HEK293T (cell line): ENCODE results near the gene CFAP58.
A peak's percentile ranks its signal among the peaks of the same experiment; 100 is the strongest.

Source experiments
- CTCF ChIA-PET: fragments of 350-600 bp; formaldehyde crosslinking; extraction: SDS; loops from one replicate; lab custom pipeline; 2021; ENCODE audit warnings: antibody characterized with exemption, inconsistent platforms; lab: Yijun Ruan, JAX
- POLR2A ChIA-PET: fragments of 350-600 bp; formaldehyde crosslinking; extraction: SDS; loops from one replicate; lab custom pipeline; 2020; ENCODE audit warnings: antibody characterized with exemption, inconsistent platforms; lab: Yijun Ruan, JAX
- DNase-seq: peaks from one replicate; pipeline ENCODE4 v3.0.0; 2012; ENCODE audit warnings: mixed read lengths; ENCODE audit errors: extremely low spot score
- ARNT ChIP-seq: fragments of 450-650 bp; IDR thresholded peaks from 2 replicates; pipeline ENCODE4 v1.6.1; 2017; ENCODE audit warnings: mild to moderate bottlenecking
- BHLHE40 ChIP-seq: fragments of 450-650 bp; IDR thresholded peaks from 2 replicates; pipeline ENCODE4 v1.6.1; 2016; ENCODE audit warnings: mild to moderate bottlenecking, moderate library complexity, borderline replicate concordance
- CTBP1 ChIP-seq: fragments of 450-650 bp; IDR thresholded peaks from 2 replicates; pipeline ENCODE4 v1.6.1; 2016; ENCODE audit warnings: borderline replicate concordance
- ELF4 ChIP-seq: fragments of 450-650 bp; IDR thresholded peaks from 2 replicates; pipeline ENCODE4 v1.6.1; 2017; ENCODE audit warnings: antibody characterized with exemption
- FOXA1 ChIP-seq: fragments of 450-650 bp; IDR thresholded peaks from 2 replicates; pipeline ENCODE4 v1.6.1; 2016; ENCODE audit warnings: mild to moderate bottlenecking
- FOXK2 ChIP-seq: fragments of 450-650 bp; IDR thresholded peaks from 2 replicates; pipeline ENCODE4 v1.6.1; 2016; ENCODE audit warnings: mild to moderate bottlenecking
- FOXM1 ChIP-seq: fragments of 450-650 bp; IDR thresholded peaks from 2 replicates; pipeline ENCODE4 v1.6.1; 2017; ENCODE audit warnings: mild to moderate bottlenecking, borderline replicate concordance
- HDGF ChIP-seq: fragments of 450-650 bp; IDR thresholded peaks from 2 replicates; pipeline ENCODE4 v1.6.1; 2017; ENCODE audit warnings: antibody characterized with exemption, borderline replicate concordance
- L3MBTL2 ChIP-seq: fragments of 450-650 bp; conservative IDR thresholded peaks from 2 replicates; pipeline ENCODE4 v1.6.1; 2016; ENCODE audit warnings: mild to moderate bottlenecking
- LEF1 ChIP-seq: fragments of 450-650 bp; IDR thresholded peaks from 2 replicates; pipeline ENCODE4 v1.6.1; 2017; ENCODE audit warnings: mild to moderate bottlenecking, borderline replicate concordance
- NFRKB ChIP-seq: fragments of 450-650 bp; IDR thresholded peaks from 2 replicates; pipeline ENCODE4 v1.6.1; 2016; ENCODE audit warnings: mild to moderate bottlenecking, moderate library complexity
- PKNOX1 ChIP-seq: fragments of 450-650 bp; IDR thresholded peaks from 2 replicates; pipeline ENCODE4 v1.6.1; 2016
- SP1 ChIP-seq: fragments of 450-650 bp; IDR thresholded peaks from 2 replicates; pipeline ENCODE4 v1.6.1; 2017
- SUZ12 ChIP-seq: fragments of 450-650 bp; IDR thresholded peaks from 2 replicates; pipeline ENCODE4 v1.6.1; 2016; ENCODE audit warnings: mild to moderate bottlenecking
- TARDBP ChIP-seq: fragments of 450-650 bp; IDR thresholded peaks from 2 replicates; pipeline ENCODE4 v1.6.1; 2016
- ZNF384 ChIP-seq: fragments of 450-650 bp; IDR thresholded peaks from 2 replicates; pipeline ENCODE4 v1.6.1; 2016

CFAP58 gene

DNA sequence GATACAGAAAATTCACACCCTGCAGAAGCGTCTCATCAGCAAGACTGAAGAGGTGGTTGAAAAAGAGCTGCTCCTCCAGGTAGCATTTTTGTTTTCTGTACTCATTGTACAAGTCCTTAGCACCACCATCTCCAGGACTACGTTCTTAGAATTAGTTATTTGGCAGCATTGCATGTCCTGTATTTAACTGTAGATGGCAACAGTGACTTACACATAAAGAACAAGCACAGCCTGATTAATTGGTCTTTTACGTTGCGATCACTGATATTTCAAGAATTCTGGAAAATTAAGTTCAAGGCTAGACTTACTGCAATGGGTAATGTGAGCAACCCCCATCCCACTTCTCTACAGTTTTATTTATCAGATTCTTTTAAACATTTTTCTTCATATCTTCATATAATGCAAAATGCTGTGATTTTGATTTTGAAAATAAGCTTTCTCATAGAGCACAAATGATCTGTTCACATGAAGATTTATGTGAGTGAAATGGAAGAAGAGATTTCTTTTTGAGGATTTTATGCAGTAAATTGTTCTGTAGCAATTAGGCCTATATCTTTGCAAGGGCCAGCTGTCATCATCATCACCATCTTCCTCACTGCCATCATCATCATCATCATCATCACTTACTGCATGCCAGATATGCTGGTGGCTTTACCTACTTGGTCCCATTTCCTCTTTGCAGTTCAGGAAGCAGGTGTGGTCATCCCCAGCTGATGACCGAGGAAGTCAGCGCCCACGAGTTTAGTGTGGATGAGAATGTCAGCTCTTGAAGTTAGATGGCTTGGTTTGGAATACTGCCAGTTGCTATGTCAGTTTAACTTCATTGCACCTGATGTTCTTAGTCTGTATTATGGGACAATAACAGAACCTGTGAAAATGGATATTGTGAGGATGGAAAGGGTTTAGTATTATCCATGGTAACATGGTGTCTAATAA lies 53.4 kb downstream of the CFAP58 start:
- ChIA-PET POLR2A (no interaction called here), CTCF (interaction anchor here (0.6 to 1.8 kb wide), 8 partner anchors 9 to 371 kb away, joined by 3 to 5 read pairs (median 3); no protein-coding TSS in a partner anchor)
- TF ChIP-seq BHLHE40: no peak
- no peak for TF ChIP-seq FOXM1
- TF ChIP-seq ZNF384: no peak
- no peak for TF ChIP-seq LEF1
- no peak for TF ChIP-seq TARDBP
- no peak for TF ChIP-seq CTBP1
- peak; percentile 27 for DNase-seq

DNA sequence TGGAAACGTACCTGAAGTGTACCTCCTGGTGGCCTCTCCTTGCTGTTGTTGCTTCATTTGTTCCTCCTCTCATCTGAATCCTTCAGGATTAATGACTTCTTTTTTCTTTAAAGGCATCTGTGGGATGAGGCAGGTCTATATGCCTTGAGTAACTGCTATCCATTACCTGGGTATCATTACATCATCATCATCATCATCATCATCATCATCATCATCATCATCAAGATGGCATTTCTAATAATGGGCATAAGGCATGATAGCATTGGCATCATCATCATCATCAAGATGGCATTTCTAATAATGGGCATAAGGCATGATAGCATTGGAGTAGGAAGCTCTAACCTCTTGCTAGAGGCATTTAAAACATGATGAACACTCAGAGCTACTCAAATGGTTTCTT lies 59.9 kb downstream of the CFAP58 start:
- no peak for DNase-seq
- TF ChIP-seq BHLHE40: no peak
- TF ChIP-seq FOXK2: no peak
- no peak for TF ChIP-seq LEF1
- TF ChIP-seq ARNT: no peak
- TF ChIP-seq PKNOX1: no peak
- TF ChIP-seq FOXM1: no peak
- TF ChIP-seq ELF4: no peak
- ChIA-PET CTCF (no interaction called here), POLR2A (no interaction called here)

GRCh38 chr10:104415526-104416165 lies 62.0 kb downstream of the CFAP58 start:
- no peak for DNase-seq
- TF ChIP-seq SUZ12 (no peak), FOXM1 (no peak), FOXK2 (no peak), TARDBP (no peak), SP1 (no peak), NFRKB (no peak), ELF4 (no peak), PKNOX1 (no peak), HDGF (no peak), L3MBTL2 (no peak), FOXA1 (no peak), ARNT (no peak), ZNF384 (no peak), CTBP1 (no peak), BHLHE40 (no peak), LEF1 (no peak)
- ChIA-PET CTCF (interaction anchor here (1.4 kb wide), 1 partner anchor 9 kb away, joined by 3 read pairs; no protein-coding TSS in a partner anchor), POLR2A (no interaction called here)

DNA sequence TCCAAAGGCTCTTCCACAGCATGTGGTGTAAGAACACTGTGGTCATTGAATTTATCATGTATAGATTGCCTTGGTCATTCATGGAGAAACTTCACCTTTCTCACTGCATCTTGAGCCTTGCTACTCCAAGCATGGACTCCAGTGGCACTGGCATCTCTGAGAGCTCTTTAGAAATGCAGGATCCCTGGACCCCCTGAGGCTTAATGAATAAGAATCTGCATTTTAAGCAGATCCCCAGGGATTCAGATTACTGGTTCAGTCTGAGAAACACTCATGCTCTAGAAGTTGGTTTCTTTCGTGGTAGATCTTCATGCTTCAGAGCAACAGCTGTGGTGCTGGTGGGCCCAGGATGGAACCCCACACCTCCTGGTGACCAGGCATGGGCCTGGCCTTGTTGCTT lies 63.2 kb downstream of the CFAP58 start:
- no peak for DNase-seq
- TF ChIP-seq SUZ12 (no peak), FOXK2 (no peak), ELF4 (no peak), PKNOX1 (no peak), L3MBTL2 (no peak), HDGF (no peak), CTBP1 (no peak), ZNF384 (no peak), FOXA1 (no peak), BHLHE40 (no peak), LEF1 (no peak), ARNT (no peak), FOXM1 (no peak), TARDBP (no peak)
- ChIA-PET CTCF (no interaction called here), POLR2A (no interaction called here)

DNA sequence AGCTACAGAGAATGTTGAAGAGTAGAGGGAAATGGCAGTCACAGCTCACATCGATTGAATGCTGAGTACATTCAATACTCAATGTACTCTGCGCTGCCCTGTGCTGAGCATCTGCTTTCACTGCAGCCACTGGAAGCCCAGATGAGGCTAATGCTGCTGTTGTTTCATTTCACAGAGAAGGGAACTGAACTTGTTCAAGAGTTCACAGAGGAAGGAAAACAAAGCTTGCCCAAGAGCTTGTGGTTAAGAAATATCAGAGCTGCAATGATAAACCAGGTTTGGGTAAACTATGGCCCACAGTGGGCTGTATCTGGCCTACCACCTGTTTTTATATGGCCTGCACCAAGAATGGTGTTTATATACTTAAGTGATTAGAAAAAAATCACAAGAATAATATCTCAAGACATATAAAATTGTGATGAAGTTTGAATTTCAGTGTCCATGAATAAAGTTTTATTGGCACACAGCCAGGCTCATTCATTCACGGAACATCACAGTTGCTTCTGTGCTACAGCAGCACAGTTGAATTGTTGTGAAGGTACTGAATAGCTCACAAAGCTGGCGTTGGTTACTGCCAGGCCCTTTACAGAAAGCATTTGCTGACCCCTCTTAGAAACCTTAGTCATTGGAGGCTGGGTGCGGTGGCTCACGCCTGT lies 64.1 kb downstream of the CFAP58 start:
- ChIA-PET POLR2A (no interaction called here), CTCF (interaction anchor here (0.6 kb wide), 1 partner anchor 143 kb away, joined by 3 read pairs; no protein-coding TSS in a partner anchor)
- no peak for TF ChIP-seq LEF1
- no peak for TF ChIP-seq HDGF
- no peak for TF ChIP-seq L3MBTL2
- TF ChIP-seq FOXA1: no peak
- TF ChIP-seq ZNF384: no peak
- no peak for TF ChIP-seq NFRKB
- no peak for TF ChIP-seq FOXM1
- no peak for TF ChIP-seq FOXK2
- no peak for TF ChIP-seq SUZ12
- no peak for TF ChIP-seq TARDBP
- no peak for TF ChIP-seq SP1
- TF ChIP-seq BHLHE40: no peak
- TF ChIP-seq PKNOX1: no peak
- TF ChIP-seq ARNT: no peak
- no peak for TF ChIP-seq CTBP1
- no peak for TF ChIP-seq ELF4
- DNase-seq: no peak
